GM10847 (cell line): ENCODE measurements around the gene MARK1.

Source experiments
- POLR2A ChIP-seq: IDR thresholded peaks from 2 replicates; pipeline ENCODE4 v1.6.1; 2011; ENCODE audit not compliant: insufficient read length; ENCODE audit errors: extremely low read depth

Gene MARK1

DNA sequence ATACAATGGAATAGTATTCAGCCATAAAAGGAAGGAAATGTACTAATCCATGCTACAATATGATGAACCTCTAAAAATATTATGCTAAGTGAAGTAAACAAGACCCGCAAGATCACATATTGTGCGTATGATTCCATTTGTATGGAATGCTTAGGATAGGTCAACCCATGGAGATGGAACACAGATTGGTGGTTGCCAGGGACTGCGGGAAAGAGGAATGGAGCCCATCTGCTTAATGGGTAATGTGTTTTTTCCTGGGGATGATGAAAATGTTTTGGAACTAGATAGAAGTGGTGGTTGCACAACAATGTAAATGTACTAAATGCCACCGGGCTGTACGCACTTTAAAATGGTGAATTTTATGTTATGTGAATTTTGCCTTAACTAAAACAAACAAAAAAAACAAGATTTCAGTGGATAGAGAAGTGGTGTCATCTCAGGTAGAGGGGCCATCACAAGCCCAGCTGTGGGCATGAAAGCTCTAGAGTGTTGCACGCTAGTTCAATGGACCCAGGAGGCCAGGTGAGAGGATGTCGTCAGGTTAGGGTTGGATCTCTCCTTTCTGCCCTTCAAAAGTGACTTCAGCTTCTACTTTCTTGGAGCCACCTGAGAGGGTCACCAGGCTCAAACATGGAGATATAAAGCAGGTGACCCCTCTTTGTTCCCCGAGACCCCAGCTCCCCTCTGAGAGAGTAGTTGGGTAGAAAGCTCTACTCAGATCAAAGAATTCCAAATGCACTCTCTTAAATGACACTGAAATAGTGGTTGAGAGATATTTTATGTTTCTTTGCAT is 164.7 kb downstream of the MARK1 start:
- TF ChIP-seq POLR2A, result no peak

GRCh38 chr1:220694866-220695382 is 167.0 kb downstream of the MARK1 start:
- no peak for TF ChIP-seq POLR2A

DNA sequence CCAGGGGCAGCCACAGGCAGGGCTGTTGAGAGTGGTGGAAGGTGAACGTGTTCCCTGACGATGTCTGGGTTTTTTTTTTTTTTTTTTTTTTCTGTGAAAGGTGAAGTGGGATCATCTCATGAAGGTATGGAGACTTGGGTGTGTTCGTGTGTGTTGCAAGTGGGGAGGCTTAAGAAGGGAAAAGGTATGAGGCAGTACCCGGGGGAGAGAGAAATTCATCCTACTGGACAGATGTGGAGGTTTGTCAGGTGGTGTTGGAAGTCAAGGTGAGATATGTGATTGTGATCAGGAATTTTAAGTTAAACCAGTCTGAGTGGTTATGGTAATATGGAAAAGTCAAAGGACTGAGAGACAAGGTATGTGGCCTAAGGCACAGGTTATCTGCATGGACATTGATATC is 167.5 kb downstream of the MARK1 start:
- no peak for TF ChIP-seq POLR2A

DNA sequence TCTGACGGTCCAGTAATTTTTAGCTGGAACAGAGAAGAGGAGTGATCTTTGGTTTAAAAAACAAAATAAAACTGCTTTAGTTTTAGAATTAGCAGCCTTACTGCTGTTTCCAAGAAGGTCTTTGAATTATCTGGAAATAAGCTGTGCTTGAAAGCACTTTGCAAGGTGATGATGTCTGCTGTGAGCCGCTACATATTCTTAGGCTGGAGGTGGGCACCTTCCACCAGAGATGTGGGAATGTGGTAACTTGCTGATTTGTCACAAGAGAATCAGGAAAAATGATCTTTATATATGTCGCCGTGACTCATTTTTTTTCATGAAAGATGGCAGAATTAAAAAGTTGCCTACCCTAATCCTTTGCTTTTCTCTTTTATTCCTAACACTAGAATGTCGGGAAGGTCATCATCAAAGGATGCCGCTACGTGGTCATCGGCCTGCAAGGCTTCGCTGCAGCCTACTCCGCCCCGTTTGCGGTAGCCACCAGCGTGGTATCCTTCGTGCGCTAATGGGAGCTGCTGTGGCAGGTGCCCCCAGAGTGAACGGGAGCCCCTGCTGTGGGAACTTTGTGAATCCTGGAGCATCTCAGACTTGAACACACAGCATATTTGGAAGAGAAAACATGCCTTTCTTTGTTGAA is 168.4 kb downstream of the MARK1 start:
- TF ChIP-seq POLR2A, result no peak

GRCh38 chr1:220696863-220697231 is 168.9 kb downstream of the MARK1 start:
- TF ChIP-seq POLR2A, result no peak

DNA sequence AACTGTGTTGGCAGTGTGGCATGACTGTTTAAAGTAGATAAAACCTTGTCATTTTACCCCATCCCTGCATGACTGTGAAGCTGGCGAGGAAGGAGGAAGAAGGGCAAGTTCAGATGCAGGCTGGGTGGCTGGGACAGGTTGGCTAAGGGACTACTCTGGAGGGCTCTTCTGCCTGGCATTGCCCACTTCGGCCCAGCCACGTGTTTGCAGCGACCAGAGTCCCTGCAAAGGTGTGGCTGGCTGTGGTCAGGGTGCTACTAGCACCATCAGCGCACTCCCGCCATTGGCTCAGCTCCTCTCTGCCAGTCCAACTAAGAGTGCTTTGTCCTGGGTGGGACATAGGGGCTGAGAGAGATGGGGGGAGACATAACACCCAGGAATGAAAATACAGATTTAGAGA is 169.4 kb downstream of the MARK1 start:
- TF ChIP-seq POLR2A, result no peak

DNA sequence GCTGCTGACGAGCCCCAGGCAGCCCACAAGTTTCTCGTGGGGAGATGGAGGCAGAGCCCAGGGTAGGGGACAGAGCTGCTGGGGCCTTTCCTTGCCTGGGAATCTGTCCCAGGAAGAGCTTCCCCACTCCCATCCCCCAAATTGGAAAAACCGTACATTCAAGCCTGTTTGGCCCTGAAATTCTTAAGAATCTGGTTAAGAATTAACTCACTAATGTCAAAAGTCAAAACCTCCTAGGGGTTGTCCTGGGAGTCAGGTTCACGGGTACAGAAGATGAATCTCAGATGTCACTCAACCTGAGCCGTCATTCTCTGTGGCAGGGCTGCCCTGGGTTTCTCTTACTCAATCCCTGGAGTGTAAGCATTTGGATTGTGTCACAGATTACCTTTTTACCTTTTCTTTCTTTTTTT is 170.7 kb downstream of the MARK1 start:
- no peak for TF ChIP-seq POLR2A

DNA sequence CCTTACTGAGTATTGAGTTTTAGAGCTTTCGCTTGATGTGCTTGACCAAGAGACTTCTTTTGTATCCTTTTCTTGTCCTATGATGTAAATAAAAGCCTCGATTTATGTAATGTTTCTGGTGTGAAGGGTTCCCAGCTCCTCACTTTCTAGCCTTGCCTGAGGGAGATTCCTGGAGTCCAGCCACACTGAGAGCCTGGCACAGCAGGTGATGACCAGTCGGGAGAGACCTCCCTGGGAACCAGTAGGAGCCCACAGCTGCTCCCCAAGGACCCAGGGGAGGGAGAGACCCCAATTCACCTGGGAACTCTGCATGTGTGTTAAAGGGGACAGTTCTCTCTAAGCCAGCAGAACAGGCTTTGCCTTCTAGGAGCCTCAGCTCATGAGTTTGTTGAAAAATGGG is 171.1 kb downstream of the MARK1 start:
- TF ChIP-seq POLR2A, result no peak

DNA sequence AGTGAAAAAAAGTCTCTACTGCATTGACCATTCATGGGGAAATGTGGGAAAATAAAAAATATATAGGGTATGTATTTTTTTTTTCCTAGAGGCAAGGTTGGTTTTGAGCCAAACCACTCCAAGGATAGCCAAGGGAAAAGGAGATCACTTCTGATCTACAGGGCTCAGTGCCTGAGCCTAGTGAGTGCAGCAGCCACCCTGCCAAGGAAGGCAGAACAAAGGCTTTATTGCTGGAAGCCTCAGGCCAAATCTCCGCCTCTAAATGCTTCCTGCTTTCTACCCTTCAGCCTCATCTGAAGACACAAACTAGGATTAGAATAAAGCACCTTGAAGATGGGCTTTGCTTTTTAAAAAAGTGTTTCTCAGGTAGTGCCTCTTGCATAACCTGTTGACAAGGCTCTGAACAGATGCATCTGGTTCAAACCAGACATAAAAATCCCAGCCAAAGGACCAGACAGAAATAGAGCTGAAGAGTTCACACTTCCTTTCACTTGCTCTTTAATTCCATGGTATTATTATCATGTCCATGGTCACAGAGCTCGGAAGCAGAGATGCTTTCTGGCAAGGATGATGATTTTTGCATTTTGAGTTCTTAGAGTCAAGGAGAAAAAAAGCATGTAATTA is 172.7 kb downstream of the MARK1 start:
- TF ChIP-seq POLR2A, result no peak

GRCh38 chr1:220701974-220702373 is 174.0 kb downstream of the MARK1 start:
- no peak for TF ChIP-seq POLR2A

DNA sequence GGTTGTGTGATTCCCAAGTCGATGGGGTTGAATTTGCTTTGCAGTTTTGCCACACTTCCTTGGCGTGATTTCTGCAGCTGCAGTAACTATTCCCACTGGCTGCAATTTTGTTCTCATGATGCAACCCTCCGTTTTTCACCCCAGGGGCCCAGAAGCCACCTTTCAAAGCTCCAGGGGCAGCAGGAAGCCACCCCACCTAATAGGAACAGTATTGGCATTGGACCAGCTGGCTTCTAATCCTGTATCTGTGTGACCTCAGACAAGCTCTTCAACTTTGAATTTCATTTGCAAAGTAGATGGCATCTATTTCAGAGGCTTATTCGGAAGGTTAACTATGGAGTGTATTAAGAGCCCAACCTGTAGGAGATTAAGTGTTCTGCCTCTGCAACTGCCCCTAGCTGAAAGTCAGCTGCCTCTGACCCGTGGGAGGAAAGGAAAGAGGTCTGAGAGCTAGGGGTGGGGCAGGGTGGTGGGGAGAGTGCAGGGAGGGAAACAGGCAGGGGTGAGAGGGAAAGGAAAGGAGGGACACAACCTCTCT is 174.9 kb downstream of the MARK1 start:
- TF ChIP-seq POLR2A, result no peak

DNA sequence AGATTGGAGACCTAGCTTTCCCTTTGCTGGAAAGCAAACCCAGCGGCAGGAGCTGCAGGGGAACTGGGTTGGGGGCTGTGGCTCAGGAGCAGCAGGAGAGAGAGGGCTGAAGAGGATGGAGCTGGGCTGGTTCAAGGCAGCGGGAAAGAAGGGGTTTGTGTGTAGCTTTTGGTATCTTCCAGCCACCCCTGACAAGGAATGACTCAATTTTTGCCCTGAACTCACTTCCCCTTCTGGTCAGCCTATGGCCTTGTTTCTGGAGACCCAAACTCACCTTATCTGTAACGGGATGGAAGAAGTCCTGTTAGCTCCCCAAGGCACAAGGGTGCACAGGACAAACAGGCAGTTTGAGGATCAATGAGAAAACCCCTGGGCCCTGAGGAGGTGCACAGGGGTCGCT is 175.4 kb downstream of the MARK1 start:
- no peak for TF ChIP-seq POLR2A

DNA sequence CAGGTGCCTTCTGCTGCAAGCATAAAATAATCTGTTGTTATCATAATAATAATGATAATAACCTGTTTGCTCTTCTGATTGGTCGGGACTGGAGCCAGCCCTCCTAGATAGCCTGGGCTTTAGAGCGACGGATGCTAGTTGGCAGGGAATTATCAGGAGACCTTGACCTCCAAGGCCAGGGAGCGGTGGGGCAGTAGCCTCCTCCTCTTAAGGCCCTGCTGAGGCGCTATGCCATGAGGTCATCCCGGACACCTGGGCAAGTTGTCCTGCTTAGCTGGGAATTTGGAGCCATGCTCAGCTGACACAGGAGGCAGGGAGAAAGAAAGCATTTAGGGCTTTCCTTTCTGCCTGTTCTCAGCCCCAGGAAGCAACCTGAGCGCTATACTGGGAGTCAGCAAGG is 177.8 kb downstream of the MARK1 start:
- TF ChIP-seq POLR2A, result no peak

DNA sequence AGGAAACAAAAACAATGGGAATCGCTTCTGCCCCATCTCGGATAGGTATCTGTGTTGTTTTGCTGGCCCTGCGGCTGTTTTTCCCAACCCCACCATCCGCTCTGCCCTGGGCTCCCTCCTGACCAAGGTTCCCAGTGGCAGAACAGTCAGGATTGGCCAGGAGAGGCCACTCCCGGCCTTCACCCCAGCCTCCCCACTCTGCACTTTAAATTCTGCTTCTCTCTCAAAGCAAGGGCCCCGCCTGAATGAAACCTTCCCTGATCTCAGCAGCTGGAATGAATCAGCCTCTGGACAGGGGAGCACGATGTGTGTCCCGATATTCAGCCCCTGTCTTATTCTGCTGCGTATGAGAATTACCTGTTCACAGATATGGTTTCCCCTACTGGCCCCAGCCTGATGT is 178.5 kb downstream of the MARK1 start:
- TF ChIP-seq POLR2A, result no peak

DNA sequence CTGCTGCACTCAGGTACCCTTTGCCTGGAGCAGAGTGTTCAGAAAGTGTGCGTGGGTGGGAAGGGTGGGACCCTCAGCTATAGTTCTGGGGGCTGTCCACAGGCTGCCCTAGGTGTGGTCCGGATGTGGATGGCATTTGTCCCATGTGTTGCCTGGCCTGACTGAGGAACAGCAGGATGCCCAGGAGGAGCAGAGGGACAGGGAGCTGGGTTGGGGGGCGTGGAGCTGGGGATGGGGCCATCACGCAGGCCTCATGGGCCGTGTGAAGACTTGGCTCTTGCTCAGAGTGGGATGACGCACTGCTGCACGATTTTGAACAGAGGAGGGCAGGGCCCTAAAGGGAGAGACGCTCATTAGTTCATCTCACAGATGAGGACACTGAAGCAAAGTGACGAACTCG is 179.2 kb downstream of the MARK1 start:
- TF ChIP-seq POLR2A, result no peak

GRCh38 chr1:220708244-220708643 is 180.3 kb downstream of the MARK1 start:
- TF ChIP-seq POLR2A, result no peak

- TF ChIP-seq POLR2A, result no peak
These were observed 181.2 kb downstream of the MARK1 start for GRCh38 chr1:220708936-220709801.
